Brain microvascular endothelial cell (primary cell): ENCODE data around the gene SRRM2.

Source experiments
- DNase-seq: peaks from one replicate; pipeline ENCODE4 v3.0.0-alpha.2; 2020
- H3K27ac ChIP-seq: fragments of 250-450 bp; sonication (Bioruptor Pico); 2 replicates; pipeline ENCODE4 v1.5.1; 2020; ENCODE audit warnings: mild to moderate bottlenecking, moderate library complexity
- H3K27me3 ChIP-seq: fragments of 250-450 bp; sonication (Bioruptor Pico); replicated peaks from 2 replicates; pipeline ENCODE4 v1.5.1; 2020; ENCODE audit warnings: mild to moderate bottlenecking
- H3K36me3 ChIP-seq: fragments of 250-450 bp; sonication (Bioruptor Pico); replicated peaks from 2 replicates; pipeline ENCODE4 v1.5.1; 2020; ENCODE audit warnings: mild to moderate bottlenecking
- H3K4me3 ChIP-seq: 2 replicates; pipeline ENCODE4 v1.5.1; 2011; ENCODE audit warnings: low read depth, mild to moderate bottlenecking, control low read depth, low read length, moderate library complexity
- in situ Hi-C: cut with HindIII; loops from 2 replicates; pipeline ENCODE4 v1.10.0; 2017; ENCODE audit warnings: low sequenced_read_pairs, low pct_ligation_motif_present
- TF ChIP-seq, protein P1 (sequence below): IDR thresholded peaks from 2 replicates; pipeline ENCODE4 v1.5.1; 2011; ENCODE audit warnings: low read depth, mild to moderate bottlenecking, moderate library complexity, low read length, control low read depth, inconsistent platforms; ENCODE audit errors: missing control alignments

SRRM2 gene

DNA sequence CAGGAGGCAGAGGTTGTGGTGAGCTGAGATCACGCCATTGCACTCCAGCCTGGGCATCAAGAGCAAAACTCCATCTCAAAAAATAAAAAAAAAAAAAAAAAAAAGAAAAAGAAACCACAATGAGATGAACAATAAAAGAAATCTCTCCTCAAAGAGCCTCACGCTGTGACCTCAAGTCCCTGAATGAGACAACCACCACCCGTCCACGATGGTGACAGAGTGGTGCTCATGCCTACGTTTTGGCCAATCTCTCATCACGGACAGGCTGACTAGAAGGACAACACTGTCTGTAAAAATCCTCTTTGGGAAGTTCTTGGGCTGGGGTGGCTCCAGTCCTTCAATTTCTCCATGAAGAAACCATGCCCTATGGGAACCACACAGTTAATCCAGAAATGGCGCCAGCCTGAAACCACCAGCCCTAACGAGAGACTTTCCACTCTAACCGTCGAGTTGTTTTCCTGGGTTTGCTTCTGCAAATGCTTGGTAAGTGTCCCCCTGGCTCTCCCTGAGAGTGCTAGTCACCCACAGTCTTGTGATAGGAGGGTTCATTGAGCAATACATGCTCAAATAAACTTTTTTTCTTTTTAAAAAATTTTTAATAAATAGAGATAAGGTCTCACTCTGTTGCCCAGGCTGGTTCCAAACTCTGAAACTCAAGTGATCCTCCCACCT lies 17.5 kb upstream of the SRRM2 start:
- no peaks in the 10 kb centered on the region for H3K36me3 ChIP-seq
- no peak for DNase-seq
- in situ Hi-C loops = no loop called here
- H3K27ac ChIP-seq = no peak overlapping the region
- TF ChIP-seq, protein P1, sequence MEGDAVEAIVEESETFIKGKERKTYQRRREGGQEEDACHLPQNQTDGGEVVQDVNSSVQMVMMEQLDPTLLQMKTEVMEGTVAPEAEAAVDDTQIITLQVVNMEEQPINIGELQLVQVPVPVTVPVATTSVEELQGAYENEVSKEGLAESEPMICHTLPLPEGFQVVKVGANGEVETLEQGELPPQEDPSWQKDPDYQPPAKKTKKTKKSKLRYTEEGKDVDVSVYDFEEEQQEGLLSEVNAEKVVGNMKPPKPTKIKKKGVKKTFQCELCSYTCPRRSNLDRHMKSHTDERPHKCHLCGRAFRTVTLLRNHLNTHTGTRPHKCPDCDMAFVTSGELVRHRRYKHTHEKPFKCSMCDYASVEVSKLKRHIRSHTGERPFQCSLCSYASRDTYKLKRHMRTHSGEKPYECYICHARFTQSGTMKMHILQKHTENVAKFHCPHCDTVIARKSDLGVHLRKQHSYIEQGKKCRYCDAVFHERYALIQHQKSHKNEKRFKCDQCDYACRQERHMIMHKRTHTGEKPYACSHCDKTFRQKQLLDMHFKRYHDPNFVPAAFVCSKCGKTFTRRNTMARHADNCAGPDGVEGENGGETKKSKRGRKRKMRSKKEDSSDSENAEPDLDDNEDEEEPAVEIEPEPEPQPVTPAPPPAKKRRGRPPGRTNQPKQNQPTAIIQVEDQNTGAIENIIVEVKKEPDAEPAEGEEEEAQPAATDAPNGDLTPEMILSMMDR = no peak
- no peak overlapping the region for H3K4me3 ChIP-seq
- no peaks in the 10 kb centered on the region for H3K27me3 ChIP-seq

DNA sequence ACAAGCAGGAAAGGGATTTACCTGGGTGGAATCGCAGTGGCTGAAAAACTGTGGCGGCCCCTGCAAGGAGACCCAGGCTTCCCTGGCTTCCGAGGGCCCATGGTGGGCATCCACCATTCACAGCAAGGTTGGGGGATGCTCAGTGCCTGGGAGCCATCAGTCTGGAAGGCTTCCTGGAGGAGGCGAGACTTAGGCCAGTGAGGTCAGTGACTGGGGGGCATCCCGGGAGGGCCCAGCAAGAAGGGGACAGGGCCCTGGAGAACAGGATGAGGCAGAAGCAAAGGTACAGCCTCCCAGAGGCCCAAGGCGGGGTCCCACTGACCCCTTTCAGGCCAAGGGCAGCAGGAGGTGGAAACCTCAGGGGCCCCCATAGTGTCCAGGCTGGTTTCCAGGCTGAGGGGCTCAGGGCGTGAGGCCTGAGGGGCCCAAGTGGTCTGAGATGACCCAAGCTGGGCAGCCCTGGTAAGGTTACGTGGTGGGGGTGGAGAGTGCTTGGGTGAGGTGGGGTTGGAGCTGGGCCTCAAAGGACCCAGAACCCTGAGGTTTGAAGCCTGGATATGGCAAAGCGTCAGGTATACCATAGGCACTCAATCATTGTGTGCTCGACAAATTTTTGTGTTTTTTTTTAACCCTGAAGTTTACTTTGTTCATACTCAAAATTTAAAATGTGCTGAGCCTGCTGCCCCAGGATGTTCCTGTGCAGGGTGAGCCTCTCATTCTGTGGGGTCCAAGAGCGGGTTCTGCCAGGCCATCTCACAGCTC lies 15.8 kb upstream of the SRRM2 start:
- TF ChIP-seq, protein P1 = no peak
- Histone ChIP-seq H3K4me3 (no peak overlapping the region), H3K27ac (no peak overlapping the region), H3K36me3 (no peaks in the 10 kb centered on the region), H3K27me3 (no peaks in the 10 kb centered on the region)
- in situ Hi-C loops = no loop called here
- DNase-seq = no peak

DNA sequence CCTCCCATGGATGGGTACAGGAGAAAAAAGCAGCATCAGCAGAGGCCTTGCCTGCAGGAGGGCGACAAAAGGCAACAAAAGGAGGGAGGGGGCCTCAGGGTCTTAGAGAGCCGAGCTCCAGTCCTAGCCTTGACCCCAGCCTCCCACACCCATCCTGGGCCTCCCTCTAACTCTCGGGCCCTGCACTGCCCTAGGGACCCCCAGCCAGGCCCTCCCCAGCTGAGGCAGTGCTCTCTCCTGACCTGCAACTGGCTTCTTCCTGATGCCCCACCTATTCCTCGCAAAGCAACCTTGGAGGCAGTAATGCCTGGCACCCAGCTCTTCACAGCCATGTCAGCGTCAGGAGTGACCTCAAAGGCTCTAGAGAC lies 15.2 kb upstream of the SRRM2 start:
- TF ChIP-seq, protein P1 = no peak
- in situ Hi-C loops = no loop called here
- H3K4me3 ChIP-seq = no peak overlapping the region
- H3K36me3 ChIP-seq = no peaks in the 10 kb centered on the region
- no peak overlapping the region for H3K27ac ChIP-seq
- no peak for DNase-seq
- no peaks in the 10 kb centered on the region for H3K27me3 ChIP-seq

DNA sequence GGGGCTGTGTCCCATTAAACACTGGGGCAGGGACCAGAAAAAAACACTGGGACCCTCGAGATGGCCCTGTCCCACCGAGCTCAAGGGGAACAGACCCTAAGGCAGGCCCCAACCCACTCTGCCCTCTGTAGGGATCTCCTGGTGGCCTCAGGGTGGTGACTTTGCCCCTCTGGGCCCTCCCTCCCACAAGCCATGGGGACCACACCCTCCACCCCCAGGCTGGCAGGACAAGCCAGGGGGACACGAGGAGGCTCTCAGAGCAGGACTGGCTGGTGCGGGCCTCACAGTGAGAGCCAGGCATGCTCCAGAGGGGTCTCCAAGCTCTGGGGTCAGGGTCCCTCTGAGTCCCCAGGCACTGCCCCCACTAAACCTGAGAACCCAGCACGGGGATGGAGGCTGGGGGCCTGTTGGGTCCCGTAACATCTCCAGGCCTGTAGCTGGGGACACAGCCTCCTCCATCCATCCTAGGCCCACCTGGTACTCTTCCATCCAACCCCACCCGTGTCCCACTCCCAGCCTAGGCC lies 14.5 kb upstream of the SRRM2 start:
- H3K36me3 ChIP-seq = no peaks in the 10 kb centered on the region
- no peak overlapping the region for H3K4me3 ChIP-seq
- no peak overlapping the region for H3K27ac ChIP-seq
- in situ Hi-C loops = no loop called here
- DNase-seq = no peak
- H3K27me3 ChIP-seq = no peaks in the 10 kb centered on the region
- TF ChIP-seq, protein P1 = no peak

DNA sequence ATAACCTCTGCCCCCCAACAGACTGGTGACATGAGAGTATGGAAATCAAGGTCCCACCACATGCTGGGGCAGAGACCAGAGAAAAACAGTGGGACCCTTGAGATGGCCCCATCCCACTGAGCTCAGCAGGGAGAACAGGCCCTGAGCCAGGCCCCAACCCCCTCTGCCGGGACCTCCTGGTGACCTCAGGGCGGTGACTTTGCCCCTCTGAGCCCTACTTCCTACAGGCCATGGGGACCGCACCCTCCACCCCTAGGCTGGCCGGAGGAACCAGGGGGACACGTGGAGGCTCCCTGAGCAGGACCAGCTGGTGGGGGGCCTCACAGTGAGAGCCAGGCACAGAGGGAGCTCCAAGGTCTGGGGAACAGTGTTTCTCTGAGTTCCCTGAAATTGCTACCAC lies 13.8 kb upstream of the SRRM2 start:
- TF ChIP-seq, protein P1 = no peak
- Histone ChIP-seq H3K36me3 (no peaks in the 10 kb centered on the region), H3K27ac (no peak overlapping the region), H3K4me3 (no peak overlapping the region), H3K27me3 (no peaks in the 10 kb centered on the region)
- in situ Hi-C loops = no loop called here
- no peak for DNase-seq
